ENCODE data around the gene SOS1. TPM values are rescaled to one million over a fixed set of nuclear protein-coding genes. Genes with fewer than 3 reads are reported as not detected.

Gene SOS1
- total and polyA plus RNA-seq, 2 donors (not counting 1 experiment from before 2014, with no cell fraction given) = 24.9 to 27.6 TPM

DNA sequence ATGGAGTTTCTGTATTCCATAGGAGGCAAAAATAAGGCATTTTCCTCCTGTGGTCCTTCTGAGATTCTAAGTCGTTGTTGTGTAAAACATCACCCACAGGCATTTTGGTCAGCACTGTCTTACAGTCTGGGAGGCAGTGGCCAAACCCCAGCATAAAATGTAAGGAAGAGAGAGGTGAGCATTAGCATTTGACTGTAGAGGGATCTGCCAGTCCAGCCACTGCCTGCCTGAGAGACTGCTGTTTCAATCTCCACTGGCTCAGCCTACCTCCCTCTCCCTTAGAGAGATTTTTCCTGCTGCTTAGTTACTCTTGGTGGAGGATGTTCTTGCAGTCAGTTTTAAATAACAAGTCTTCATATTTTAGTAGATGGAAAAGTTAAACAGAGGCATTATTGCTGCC, 154.2 kb downstream of the SOS1 start:
- Histone ChIP-seq H3K9me3 (ENCODE audit: control insufficient read depth, insufficient read depth, low read depth, low read length) (no peaks in the 10 kb centered on the region), H3K36me3 (ENCODE audit: control insufficient read depth, insufficient read depth, low read length) (no peaks in the 10 kb centered on the region), H3K4me2 (ENCODE audit: extremely low read depth, insufficient read depth, low read length) (no peak overlapping the region), H3K27me3 (ENCODE audit: control insufficient read depth, insufficient read depth, low read length) (no peaks in the 10 kb centered on the region), H3K4me3 (replicated peaks in 1 of 4; ENCODE audit: control extremely low read depth in 1 of 4, insufficient read depth in 1 of 4, low read depth in 3 of 4, low read length in 4 of 4) (no peak overlapping the region), H2AFZ (ENCODE audit: low read length) (no peak overlapping the region), H3K27ac (ENCODE audit: insufficient read depth, low read length) (no peak overlapping the region), H4K20me1 (ENCODE audit: control insufficient read depth, extremely low read depth, insufficient read depth, low read length) (no peaks in the 10 kb centered on the region), H3K79me2 (ENCODE audit: control insufficient read depth, insufficient read depth, low read length) (no peaks in the 10 kb centered on the region), H3K9ac (ENCODE audit: insufficient read depth, low read length) (no peak overlapping the region), H3K4me1 (ENCODE audit: control insufficient read depth, extremely low read depth, insufficient read depth, low read length) (no peaks in the 10 kb centered on the region)
- DNase-seq (ENCODE audit: low read depth in 2 of 2) = no peak
- no peak for TF ChIP-seq CTCF (conservative IDR thresholded peaks at IDR 0.05 in 1 of 2, IDR thresholded peaks at IDR 0.05 in 1 of 2; ENCODE audit: low read depth in 1 of 2, low read length in 2 of 2)
- no peak for TF ChIP-seq EZH2 (IDR thresholded peaks at IDR 0.05; ENCODE audit: low read length, missing control alignments)

DNA sequence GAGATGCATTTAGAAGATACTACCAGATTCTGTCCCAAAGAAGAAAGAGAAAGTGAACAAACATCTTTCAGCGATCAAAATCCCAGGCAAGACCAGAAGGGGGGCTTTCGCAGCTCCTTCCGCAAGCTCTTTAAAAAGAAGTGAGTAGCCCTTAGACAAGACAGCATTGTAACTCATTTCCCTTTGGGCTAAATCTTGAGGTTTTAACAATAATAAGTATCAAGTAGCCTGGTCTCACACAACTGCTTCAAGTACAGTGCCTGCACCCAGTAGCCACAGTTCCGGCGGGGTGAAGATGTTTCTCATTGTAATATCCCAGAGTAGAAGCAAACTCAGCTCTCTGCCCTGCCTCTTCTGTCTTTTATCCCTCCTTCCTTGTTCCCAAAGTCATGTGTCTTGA, 154.8 kb downstream of the SOS1 start:
- H3K4me3 ChIP-seq (replicated peaks in 1 of 4; ENCODE audit: control extremely low read depth in 1 of 4, insufficient read depth in 1 of 4, low read depth in 3 of 4, low read length in 4 of 4) = no peak overlapping the region
- TF ChIP-seq EZH2 (IDR thresholded peaks at IDR 0.05; ENCODE audit: low read length, missing control alignments) (no peak), CTCF (conservative IDR thresholded peaks at IDR 0.05 in 1 of 2, IDR thresholded peaks at IDR 0.05 in 1 of 2; ENCODE audit: low read depth in 1 of 2, low read length in 2 of 2) (no peak)
- H3K36me3 ChIP-seq (ENCODE audit: control insufficient read depth, insufficient read depth, low read length) = no peaks in the 10 kb centered on the region
- no peaks in the 10 kb centered on the region for H4K20me1 ChIP-seq (ENCODE audit: control insufficient read depth, extremely low read depth, insufficient read depth, low read length)
- no peaks in the 10 kb centered on the region for H3K27me3 ChIP-seq (ENCODE audit: control insufficient read depth, insufficient read depth, low read length)
- H3K9ac ChIP-seq (ENCODE audit: insufficient read depth, low read length) = no peak overlapping the region
- no peak overlapping the region for H3K27ac ChIP-seq (ENCODE audit: insufficient read depth, low read length)
- no peak for DNase-seq (ENCODE audit: low read depth in 2 of 2)
- no peak overlapping the region for H2AFZ ChIP-seq (ENCODE audit: low read length)
- no peaks in the 10 kb centered on the region for H3K4me1 ChIP-seq (ENCODE audit: control insufficient read depth, extremely low read depth, insufficient read depth, low read length)
- H3K9me3 ChIP-seq (ENCODE audit: control insufficient read depth, insufficient read depth, low read depth, low read length) = no peaks in the 10 kb centered on the region
- H3K4me2 ChIP-seq (ENCODE audit: extremely low read depth, insufficient read depth, low read length) = no peak overlapping the region
- no peaks in the 10 kb centered on the region for H3K79me2 ChIP-seq (ENCODE audit: control insufficient read depth, insufficient read depth, low read length)

GRCh38 chr2:38960609-38961320, 160.1 kb downstream of the SOS1 start:
- no peak for DNase-seq (ENCODE audit: low read depth in 2 of 2)
- Histone ChIP-seq H3K9ac (ENCODE audit: insufficient read depth, low read length) (peak overlapping the region; percentile 42), H3K9me3 (ENCODE audit: control insufficient read depth, insufficient read depth, low read depth, low read length) (no peaks in the 10 kb centered on the region), H3K79me2 (ENCODE audit: control insufficient read depth, insufficient read depth, low read length) (no peaks in the 10 kb centered on the region), H3K4me1 (ENCODE audit: control insufficient read depth, extremely low read depth, insufficient read depth, low read length) (no peaks in the 10 kb centered on the region), H3K27me3 (ENCODE audit: control insufficient read depth, insufficient read depth, low read length) (peaks cover 4% of the 10 kb centered on the region), H3K4me2 (ENCODE audit: extremely low read depth, insufficient read depth, low read length) (peak overlapping the region; percentile 71), H2AFZ (ENCODE audit: low read length) (peak overlapping the region; percentile 91), H4K20me1 (ENCODE audit: control insufficient read depth, extremely low read depth, insufficient read depth, low read length) (no peaks in the 10 kb centered on the region), H3K27ac (ENCODE audit: insufficient read depth, low read length) (no peak overlapping the region), H3K36me3 (ENCODE audit: control insufficient read depth, insufficient read depth, low read length) (no peaks in the 10 kb centered on the region), H3K4me3 (replicated peaks in 1 of 4; ENCODE audit: control extremely low read depth in 1 of 4, insufficient read depth in 1 of 4, low read depth in 3 of 4, low read length in 4 of 4) (peak overlapping the region; percentile 26 to 49 (median 37))
- no peak for TF ChIP-seq CTCF (conservative IDR thresholded peaks at IDR 0.05 in 1 of 2, IDR thresholded peaks at IDR 0.05 in 1 of 2; ENCODE audit: low read depth in 1 of 2, low read length in 2 of 2)
- no peak for TF ChIP-seq EZH2 (IDR thresholded peaks at IDR 0.05; ENCODE audit: low read length, missing control alignments)

Measured in fibroblast of lung (primary cell).